Calu3 (cell line): ENCODE data around the gene STRADB. TPM values are rescaled to one million over a fixed set of nuclear protein-coding genes. Genes with fewer than 3 reads are reported as not detected.
"Not testable (repeated sequence)": the region's sequence is repeated elsewhere in the genome, so short reads cannot be mapped to it uniquely, and the experiment has no call there.

Experiments used
- BruUV-seq: library from RNA; stranded (reverse); fragments of 400-500 nt; replicated peaks from 2 replicates; lab custom pipeline; 2021; lab: Mats Ljungman, UMichigan
- CTCF ChIA-PET: fragments of 300-600 bp; sonication (Branson Sonifier 250); formaldehyde crosslinking; loops from one replicate; lab custom pipeline; 2022; ENCODE audit warnings: antibody characterized with exemption; lab: Charles Lee
- DNase-seq: peaks from one replicate; pipeline ENCODE4 v3.0.0; 2022
- H3K27ac Mint-ChIP-seq: one replicate; pipeline ENCODE4 v1.8.0; 2022; ENCODE audit warnings: mixed read lengths; ENCODE audit not compliant: unreplicated experiment
- H3K27me3 Mint-ChIP-seq: one replicate; pipeline ENCODE4 v1.8.0; 2022; ENCODE audit warnings: mixed read lengths; ENCODE audit not compliant: unreplicated experiment
- H3K36me3 Mint-ChIP-seq: one replicate; pipeline ENCODE4 v1.8.0; 2022; ENCODE audit warnings: mild to moderate bottlenecking, moderate library complexity, mixed read lengths; ENCODE audit not compliant: insufficient read depth, unreplicated experiment
- H3K4me1 Mint-ChIP-seq: one replicate; pipeline ENCODE4 v1.8.0; 2022; ENCODE audit warnings: mild to moderate bottlenecking, low read depth, mixed read lengths; ENCODE audit not compliant: unreplicated experiment
- H3K4me3 Mint-ChIP-seq: one replicate; pipeline ENCODE4 v1.8.0; 2022; ENCODE audit warnings: mild to moderate bottlenecking, low read depth, moderate library complexity, mixed read lengths; ENCODE audit not compliant: unreplicated experiment
- H3K9me3 Mint-ChIP-seq: one replicate; pipeline ENCODE4 v1.8.0; 2022; ENCODE audit warnings: low read depth, mixed read lengths; ENCODE audit not compliant: unreplicated experiment
- CTCF ChIP-seq: fragments of 200-600 bp; IDR thresholded peaks from one replicate; pipeline ENCODE4 v1.8.0; 2022; ENCODE audit warnings: antibody characterized with exemption; ENCODE audit not compliant: unreplicated experiment
- intact Hi-C: fragments of 100-400 bp; cut with micrococcal nuclease; formaldehyde crosslinking; loops from one replicate; pipeline ENCODE4 v1.10.0; 2022; ENCODE audit not compliant: unreplicated experiment
- total RNA-seq: library from RNA; stranded (reverse); gene quantifications from 2 replicates; pipeline ENCODE4 v1.2.3, GENCODE V29; 2022

The STRADB gene
- total RNA-seq, 1 experiment from 2014 or later: 19.0 TPM

- intact Hi-C loops: no loop called here
- CTCF ChIA-PET: no interaction called here
- H3K27ac Mint-ChIP-seq: no peak overlapping the region
- TF ChIP-seq CTCF: no peak
- DNase-seq: no peak
- peaks cover 2% of the 10 kb centered on the region for H3K4me1 Mint-ChIP-seq
- peaks cover 4% of the 10 kb centered on the region for H3K36me3 Mint-ChIP-seq
- peaks cover 7% of the 10 kb centered on the region for H3K9me3 Mint-ChIP-seq
- H3K27me3 Mint-ChIP-seq: no peaks in the 10 kb centered on the region
- no peak overlapping the region for H3K4me3 Mint-ChIP-seq
- BruUV-seq: no TSS peak
Observed at GRCh38 chr2:201425952-201426351, 25.6 kb upstream of the STRADB start.

- DNase-seq, H3K27ac Mint-ChIP-seq, H3K36me3 Mint-ChIP-seq, H3K27me3 Mint-ChIP-seq, CTCF ChIA-PET, H3K4me3 Mint-ChIP-seq, H3K9me3 Mint-ChIP-seq, intact Hi-C loops, BruUV-seq: not testable (repeated sequence)
- H3K4me1 Mint-ChIP-seq: peaks cover 15% of the 10 kb centered on the region
Observed at GRCh38 chr2:201428366-201428765, 23.2 kb upstream of the STRADB start.

GRCh38 chr2:201429835-201430234 is 21.7 kb upstream of the STRADB start:
- H3K36me3 Mint-ChIP-seq, intact Hi-C loops, H3K4me3 Mint-ChIP-seq, H3K27ac Mint-ChIP-seq, H3K27me3 Mint-ChIP-seq, BruUV-seq, H3K9me3 Mint-ChIP-seq, CTCF ChIA-PET, DNase-seq: not testable (repeated sequence)
- peaks cover 22% of the 10 kb centered on the region for H3K4me1 Mint-ChIP-seq

- H3K9me3 Mint-ChIP-seq, BruUV-seq, DNase-seq, H3K27ac Mint-ChIP-seq, H3K4me3 Mint-ChIP-seq, H3K27me3 Mint-ChIP-seq, intact Hi-C loops, H3K36me3 Mint-ChIP-seq: not testable (repeated sequence)
- CTCF ChIA-PET: interaction anchor here (0.6 kb wide), 1 partner anchor 9 kb away, joined by 3 read pairs; no protein-coding TSS in a partner anchor
- H3K4me1 Mint-ChIP-seq: peaks cover 22% of the 10 kb centered on the region
Observed at GRCh38 chr2:201430322-201430721, 21.2 kb upstream of the STRADB start.

GRCh38 chr2:201430839-201431238 is 20.7 kb upstream of the STRADB start:
- CTCF ChIA-PET: interaction anchor here (0.6 kb wide), 1 partner anchor 9 kb away, joined by 3 read pairs; no protein-coding TSS in a partner anchor
- no peaks in the 10 kb centered on the region for H3K27me3 Mint-ChIP-seq
- no peak overlapping the region for H3K27ac Mint-ChIP-seq
- no TSS peak for BruUV-seq
- intact Hi-C loops: no loop called here
- H3K36me3 Mint-ChIP-seq: peaks cover 4% of the 10 kb centered on the region
- no peak overlapping the region for H3K4me3 Mint-ChIP-seq
- H3K9me3 Mint-ChIP-seq: peaks cover 7% of the 10 kb centered on the region
- TF ChIP-seq CTCF: no peak
- peaks cover 22% of the 10 kb centered on the region for H3K4me1 Mint-ChIP-seq
- no peak for DNase-seq

GRCh38 chr2:201432038-201432620 is 19.4 kb upstream of the STRADB start:
- Mint-ChIP-seq H3K4me3 (no peak overlapping the region), H3K27me3 (no peaks in the 10 kb centered on the region), H3K36me3 (peaks cover 4% of the 10 kb centered on the region), H3K9me3 (peaks cover 7% of the 10 kb centered on the region), H3K4me1 (peaks cover 22% of the 10 kb centered on the region), H3K27ac (no peak overlapping the region)
- CTCF ChIA-PET: interaction anchor here (0.8 to 1.3 kb wide), 2 partner anchors 13 to 16 kb away, joined by 3 to 4 read pairs; no protein-coding TSS in a partner anchor
- no peak for DNase-seq
- BruUV-seq: no TSS peak
- intact Hi-C loops: no loop called here
- no peak for TF ChIP-seq CTCF
